Stimulated activated CD8-positive, alpha-beta memory T cell treated with anti-CD3 and anti-CD28 coated beads, Interleukin-7, amount 100 ng/mL, for 24 hours (primary cell): ENCODE results near the gene ATXN1.
"Not testable (repeated sequence)": the region's sequence is repeated elsewhere in the genome, so short reads cannot be mapped to it uniquely, and the experiment has no call there.

ENCODE experiments used
- DNase-seq: peaks from one replicate; pipeline ENCODE4 v3.0.0-alpha.2; 2020; ENCODE audit warnings: low read depth

The ATXN1 gene

GRCh38 chr6:16644540-16645250 lies 116.6 kb downstream of the ATXN1 start:
- no peak for DNase-seq

- no peak for DNase-seq
Measured at GRCh38 chr6:16639684-16640480, 121.4 kb downstream of the ATXN1 start.

- DNase-seq: no peak
Measured at GRCh38 chr6:16637635-16638034, 123.6 kb downstream of the ATXN1 start.

- no peak for DNase-seq
Measured at GRCh38 chr6:16635810-16636602, 125.3 kb downstream of the ATXN1 start.

GRCh38 chr6:16635291-16635809 lies 125.9 kb downstream of the ATXN1 start:
- no peak for DNase-seq

GRCh38 chr6:16634855-16635254 lies 126.4 kb downstream of the ATXN1 start:
- no peak for DNase-seq

GRCh38 chr6:16633961-16634360 lies 127.3 kb downstream of the ATXN1 start:
- no peak for DNase-seq

- no peak for DNase-seq
Measured at GRCh38 chr6:16633465-16633864, 127.8 kb downstream of the ATXN1 start.

GRCh38 chr6:16632101-16632500 lies 129.2 kb downstream of the ATXN1 start:
- no peak for DNase-seq

GRCh38 chr6:16630026-16630643 lies 131.1 kb downstream of the ATXN1 start:
- DNase-seq: no peak

- DNase-seq: not testable (repeated sequence)
Measured at GRCh38 chr6:16628580-16628979, 132.7 kb downstream of the ATXN1 start.

GRCh38 chr6:16626650-16627049 lies 134.6 kb downstream of the ATXN1 start:
- DNase-seq: no peak

- DNase-seq: no peak
Measured at GRCh38 chr6:16625291-16626265, 135.7 kb downstream of the ATXN1 start.

GRCh38 chr6:16624636-16625290 lies 136.5 kb downstream of the ATXN1 start:
- no peak for DNase-seq

- no peak for DNase-seq
Measured at GRCh38 chr6:16623731-16624130, 137.5 kb downstream of the ATXN1 start.

- DNase-seq: no peak
Measured at GRCh38 chr6:16623029-16623653, 138.1 kb downstream of the ATXN1 start.

- no peak for DNase-seq
Measured at GRCh38 chr6:16622193-16622592, 139.1 kb downstream of the ATXN1 start.

GRCh38 chr6:16621002-16621401 lies 140.3 kb downstream of the ATXN1 start:
- no peak for DNase-seq

GRCh38 chr6:16619777-16620176 lies 141.5 kb downstream of the ATXN1 start:
- no peak for DNase-seq

- DNase-seq: no peak
Measured at GRCh38 chr6:16618962-16619361, 142.3 kb downstream of the ATXN1 start.
